HepG2 (cell line): ENCODE data around the gene APEX1. TPM values are rescaled to one million over a fixed set of nuclear protein-coding genes. Genes with fewer than 3 reads are reported as not detected.

Experiments
- AKAP8 ChIP-seq: sonication (generic); formaldehyde crosslinking; IDR thresholded peaks from 2 replicates; pipeline ENCODE4 v1.5.1; 2020; ENCODE audit warnings: mild to moderate bottlenecking, missing genetic modification reagents
- ARID3A ChIP-seq: IDR thresholded peaks from 2 replicates; pipeline ENCODE4 v1.6.1; 2012; ENCODE audit warnings: low read depth, low read length, improper control_type of control experiment
- ELF1 ChIP-seq: sonication (generic); formaldehyde crosslinking; IDR thresholded peaks from 2 replicates; pipeline ENCODE4 v1.4.0; 2020; ENCODE audit warnings: missing genetic modification reagents
- GATAD2A ChIP-seq: IDR thresholded peaks from 2 replicates; pipeline ENCODE4 v1.6.1; 2016
- GPBP1L1 ChIP-seq: sonication (generic); formaldehyde crosslinking; IDR thresholded peaks from 2 replicates; pipeline ENCODE4 v1.5.0; 2020; ENCODE audit warnings: mild to moderate bottlenecking, missing genetic modification reagents
- HMG20B ChIP-seq: conservative IDR thresholded peaks from 2 replicates; pipeline ENCODE4 v1.6.1; 2016; ENCODE audit warnings: missing genetic modification reagents, missing compliant biosample characterization
- HOXA3 ChIP-seq: sonication (generic); formaldehyde crosslinking; IDR thresholded peaks from 2 replicates; pipeline ENCODE4 v1.5.0; 2020; ENCODE audit warnings: missing genetic modification reagents
- KLF6 ChIP-seq: IDR thresholded peaks from 2 replicates; pipeline ENCODE4 v1.8.0; 2016; ENCODE audit warnings: missing biosample characterization, missing genetic modification reagents
- MEIS2 ChIP-seq: sonication (generic); formaldehyde crosslinking; IDR thresholded peaks from 2 replicates; pipeline ENCODE4 v1.9.0; 2021; ENCODE audit warnings: mild to moderate bottlenecking, missing genetic modification reagents
- ZBTB25 ChIP-seq: IDR thresholded peaks from 2 replicates; pipeline ENCODE4 v1.6.1; 2018; ENCODE audit warnings: missing genetic modification reagents
- ZNF331 ChIP-seq: sonication (generic); formaldehyde crosslinking; IDR thresholded peaks from 2 replicates; pipeline ENCODE4 v1.4.0; 2020; ENCODE audit warnings: missing genetic modification reagents
- ZNF615 ChIP-seq: sonication (generic); formaldehyde crosslinking; IDR thresholded peaks from 2 replicates; pipeline ENCODE4 v1.5.0; 2020; ENCODE audit warnings: mild to moderate bottlenecking, missing genetic modification reagents, borderline replicate concordance
- polyA plus RNA-seq, 8 experiments: library from polyadenylated mRNA; depleted of rRNA in 3 of 8; stranded (reverse) in 7 of 8; unstranded in 1 of 8; fragments of >200 nt; fragmentation: Illumina TruSeq in 4 of 8; extraction: Trizol in 4 of 8; gene quantifications; 2 replicates each; pipeline versions ENCODE4 v1.2.1 to v1.2.3, GENCODE V29; 2011 to 2016; ENCODE audit warnings: low read depth in 4 of 8, missing spikeins in 1 of 8, mixed read lengths in 1 of 8; ENCODE audit not compliant: insufficient read depth in 1 of 8
- total RNA-seq, 5 experiments: library from RNA; depleted of rRNA; stranded (reverse); fragments of >200 nt; fragmentation: Illumina TruSeq; extraction: Trizol; gene quantifications; 2 replicates each; pipeline ENCODE4 v1.2.3, GENCODE V29; 2016; ENCODE audit warnings: low read depth in 1 of 5
- TF ChIP-seq, protein P1 (sequence below): sonication (generic); formaldehyde crosslinking; IDR thresholded peaks from 2 replicates; pipeline ENCODE4 v1.4.0; 2020; ENCODE audit warnings: missing genetic modification reagents
- TF ChIP-seq, protein P2 (sequence below): sonication (generic); formaldehyde crosslinking; IDR thresholded peaks from 2 replicates; pipeline ENCODE4 v1.5.0; 2020; ENCODE audit warnings: mild to moderate bottlenecking, missing genetic modification reagents, moderate library complexity
- TF ChIP-seq, protein P3 (sequence below): sonication (generic); formaldehyde crosslinking; IDR thresholded peaks from 2 replicates; pipeline ENCODE4 v1.4.0; 2020; ENCODE audit warnings: missing genetic modification reagents, borderline replicate concordance
- TF ChIP-seq, protein P4 (sequence below): sonication (generic); formaldehyde crosslinking; IDR thresholded peaks from 2 replicates; pipeline ENCODE4 v1.4.0; 2020; ENCODE audit warnings: missing genetic modification reagents

The APEX1 gene
- total and polyA plus RNA-seq, 2 of the 13 experiments (the other 11 are each of a cell fraction or from before 2014, with no cell fraction given) = 171 to 405 TPM

GRCh38 chr14:20415782-20416206 is 39.2 kb upstream of the APEX1 start (continued):
- 0 out of 2 replicates have a peak, but pooled peaks have one; percentile 20 for TF ChIP-seq ZBTB25 (CRISPR knock-in tag)
- TF ChIP-seq, protein P1, sequence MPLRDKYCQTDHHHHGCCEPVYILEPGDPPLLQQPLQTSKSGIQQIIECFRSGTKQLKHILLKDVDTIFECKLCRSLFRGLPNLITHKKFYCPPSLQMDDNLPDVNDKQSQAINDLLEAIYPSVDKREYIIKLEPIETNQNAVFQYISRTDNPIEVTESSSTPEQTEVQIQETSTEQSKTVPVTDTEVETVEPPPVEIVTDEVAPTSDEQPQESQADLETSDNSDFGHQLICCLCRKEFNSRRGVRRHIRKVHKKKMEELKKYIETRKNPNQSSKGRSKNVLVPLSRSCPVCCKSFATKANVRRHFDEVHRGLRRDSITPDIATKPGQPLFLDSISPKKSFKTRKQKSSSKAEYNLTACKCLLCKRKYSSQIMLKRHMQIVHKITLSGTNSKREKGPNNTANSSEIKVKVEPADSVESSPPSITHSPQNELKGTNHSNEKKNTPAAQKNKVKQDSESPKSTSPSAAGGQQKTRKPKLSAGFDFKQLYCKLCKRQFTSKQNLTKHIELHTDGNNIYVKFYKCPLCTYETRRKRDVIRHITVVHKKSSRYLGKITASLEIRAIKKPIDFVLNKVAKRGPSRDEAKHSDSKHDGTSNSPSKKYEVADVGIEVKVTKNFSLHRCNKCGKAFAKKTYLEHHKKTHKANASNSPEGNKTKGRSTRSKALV (CRISPR knock-in tag) = no peak
- 0 out of 2 replicates have a peak, but pooled peaks have one; percentile 14 for TF ChIP-seq ZNF331 (CRISPR knock-in tag)
- TF ChIP-seq HMG20B = no peak
- TF ChIP-seq, protein P2, sequence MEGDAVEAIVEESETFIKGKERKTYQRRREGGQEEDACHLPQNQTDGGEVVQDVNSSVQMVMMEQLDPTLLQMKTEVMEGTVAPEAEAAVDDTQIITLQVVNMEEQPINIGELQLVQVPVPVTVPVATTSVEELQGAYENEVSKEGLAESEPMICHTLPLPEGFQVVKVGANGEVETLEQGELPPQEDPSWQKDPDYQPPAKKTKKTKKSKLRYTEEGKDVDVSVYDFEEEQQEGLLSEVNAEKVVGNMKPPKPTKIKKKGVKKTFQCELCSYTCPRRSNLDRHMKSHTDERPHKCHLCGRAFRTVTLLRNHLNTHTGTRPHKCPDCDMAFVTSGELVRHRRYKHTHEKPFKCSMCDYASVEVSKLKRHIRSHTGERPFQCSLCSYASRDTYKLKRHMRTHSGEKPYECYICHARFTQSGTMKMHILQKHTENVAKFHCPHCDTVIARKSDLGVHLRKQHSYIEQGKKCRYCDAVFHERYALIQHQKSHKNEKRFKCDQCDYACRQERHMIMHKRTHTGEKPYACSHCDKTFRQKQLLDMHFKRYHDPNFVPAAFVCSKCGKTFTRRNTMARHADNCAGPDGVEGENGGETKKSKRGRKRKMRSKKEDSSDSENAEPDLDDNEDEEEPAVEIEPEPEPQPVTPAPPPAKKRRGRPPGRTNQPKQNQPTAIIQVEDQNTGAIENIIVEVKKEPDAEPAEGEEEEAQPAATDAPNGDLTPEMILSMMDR (CRISPR knock-in tag) = peak; percentile 79
- TF ChIP-seq, protein P3, sequence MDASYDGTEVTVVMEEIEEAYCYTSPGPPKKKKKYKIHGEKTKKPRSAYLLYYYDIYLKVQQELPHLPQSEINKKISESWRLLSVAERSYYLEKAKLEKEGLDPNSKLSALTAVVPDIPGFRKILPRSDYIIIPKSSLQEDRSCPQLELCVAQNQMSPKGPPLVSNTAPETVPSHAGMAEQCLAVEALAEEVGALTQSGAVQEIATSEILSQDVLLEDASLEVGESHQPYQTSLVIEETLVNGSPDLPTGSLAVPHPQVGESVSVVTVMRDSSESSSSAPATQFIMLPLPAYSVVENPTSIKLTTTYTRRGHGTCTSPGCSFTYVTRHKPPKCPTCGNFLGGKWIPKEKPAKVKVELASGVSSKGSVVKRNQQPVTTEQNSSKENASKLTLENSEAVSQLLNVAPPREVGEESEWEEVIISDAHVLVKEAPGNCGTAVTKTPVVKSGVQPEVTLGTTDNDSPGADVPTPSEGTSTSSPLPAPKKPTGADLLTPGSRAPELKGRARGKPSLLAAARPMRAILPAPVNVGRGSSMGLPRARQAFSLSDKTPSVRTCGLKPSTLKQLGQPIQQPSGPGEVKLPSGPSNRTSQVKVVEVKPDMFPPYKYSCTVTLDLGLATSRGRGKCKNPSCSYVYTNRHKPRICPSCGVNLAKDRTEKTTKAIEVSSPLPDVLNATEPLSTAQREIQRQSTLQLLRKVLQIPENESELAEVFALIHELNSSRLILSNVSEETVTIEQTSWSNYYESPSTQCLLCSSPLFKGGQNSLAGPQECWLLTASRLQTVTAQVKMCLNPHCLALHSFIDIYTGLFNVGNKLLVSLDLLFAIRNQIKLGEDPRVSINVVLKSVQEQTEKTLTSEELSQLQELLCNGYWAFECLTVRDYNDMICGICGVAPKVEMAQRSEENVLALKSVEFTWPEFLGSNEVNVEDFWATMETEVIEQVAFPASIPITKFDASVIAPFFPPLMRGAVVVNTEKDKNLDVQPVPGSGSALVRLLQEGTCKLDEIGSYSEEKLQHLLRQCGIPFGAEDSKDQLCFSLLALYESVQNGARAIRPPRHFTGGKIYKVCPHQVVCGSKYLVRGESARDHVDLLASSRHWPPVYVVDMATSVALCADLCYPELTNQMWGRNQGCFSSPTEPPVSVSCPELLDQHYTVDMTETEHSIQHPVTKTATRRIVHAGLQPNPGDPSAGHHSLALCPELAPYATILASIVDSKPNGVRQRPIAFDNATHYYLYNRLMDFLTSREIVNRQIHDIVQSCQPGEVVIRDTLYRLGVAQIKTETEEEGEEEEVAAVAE (CRISPR knock-in tag) = no peak
- TF ChIP-seq, protein P4, sequence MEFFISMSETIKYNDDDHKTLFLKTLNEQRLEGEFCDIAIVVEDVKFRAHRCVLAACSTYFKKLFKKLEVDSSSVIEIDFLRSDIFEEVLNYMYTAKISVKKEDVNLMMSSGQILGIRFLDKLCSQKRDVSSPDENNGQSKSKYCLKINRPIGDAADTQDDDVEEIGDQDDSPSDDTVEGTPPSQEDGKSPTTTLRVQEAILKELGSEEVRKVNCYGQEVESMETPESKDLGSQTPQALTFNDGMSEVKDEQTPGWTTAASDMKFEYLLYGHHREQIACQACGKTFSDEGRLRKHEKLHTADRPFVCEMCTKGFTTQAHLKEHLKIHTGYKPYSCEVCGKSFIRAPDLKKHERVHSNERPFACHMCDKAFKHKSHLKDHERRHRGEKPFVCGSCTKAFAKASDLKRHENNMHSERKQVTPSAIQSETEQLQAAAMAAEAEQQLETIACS = no peak
- TF ChIP-seq AKAP8 (CRISPR knock-in tag) = no peak
- TF ChIP-seq GATAD2A = peak; percentile 52; the same call in 1 of the 2 replicates
- TF ChIP-seq KLF6 (CRISPR knock-in tag) = 0 out of 2 replicates have a peak, but pooled peaks have one; percentile 37
- TF ChIP-seq MEIS2 (CRISPR knock-in tag) = no peak
- TF ChIP-seq ZNF615 (CRISPR knock-in tag) = no peak
- peak; percentile 25; the same call in 1 of the 2 replicates for TF ChIP-seq ELF1
- no peak for TF ChIP-seq GPBP1L1
- no peak for TF ChIP-seq HOXA3
- peak; percentile 70; the same call in 1 of the 2 replicates for TF ChIP-seq ARID3A
